ENCODE results near the gene FYCO1.

Gene FYCO1

DNA sequence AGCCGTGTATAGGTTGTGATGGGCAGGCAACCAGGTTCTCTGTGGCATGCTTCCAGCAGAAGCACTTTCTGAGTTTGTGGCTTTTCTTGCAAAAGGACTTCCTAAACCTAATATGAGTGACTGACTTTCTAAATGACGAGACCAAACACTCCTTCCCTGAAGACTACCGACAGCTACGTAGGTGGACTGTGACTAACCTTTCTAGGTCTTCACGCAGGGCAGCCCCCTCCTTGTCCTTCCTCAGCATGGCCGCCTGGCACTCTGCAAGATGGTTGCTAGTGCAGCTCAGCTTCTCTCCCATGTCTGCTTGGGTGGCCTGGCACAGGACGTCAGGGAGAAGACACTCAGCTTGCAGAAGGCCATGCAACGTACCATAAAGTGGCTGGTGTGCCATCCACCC is 31.5 kb downstream of the FYCO1 start:
- no peaks in the 10 kb centered on the region for H3K9me3 ChIP-seq (ENCODE audit: control insufficient read depth, low read length)
- no peak overlapping the region for H3K4me3 ChIP-seq (ENCODE audit: low read depth, low read length)
- H3K36me3 ChIP-seq (ENCODE audit: control insufficient read depth, insufficient read depth, low read length), result no peaks in the 10 kb centered on the region
- no peak overlapping the region for H3K27ac ChIP-seq
- no peaks in the 10 kb centered on the region for H3K27me3 ChIP-seq (ENCODE audit: control insufficient read depth, insufficient read depth, low read length)
- no peaks in the 10 kb centered on the region for H3K4me1 ChIP-seq
- H2AFZ ChIP-seq, result no peak overlapping the region
- H3K4me2 ChIP-seq (ENCODE audit: low read length), result no peak overlapping the region
- TF ChIP-seq CTCF (IDR thresholded peaks at IDR 0.05), result no peak
- no peaks in the 10 kb centered on the region for H3K79me2 ChIP-seq
- no peak overlapping the region for H3K9ac ChIP-seq

DNA sequence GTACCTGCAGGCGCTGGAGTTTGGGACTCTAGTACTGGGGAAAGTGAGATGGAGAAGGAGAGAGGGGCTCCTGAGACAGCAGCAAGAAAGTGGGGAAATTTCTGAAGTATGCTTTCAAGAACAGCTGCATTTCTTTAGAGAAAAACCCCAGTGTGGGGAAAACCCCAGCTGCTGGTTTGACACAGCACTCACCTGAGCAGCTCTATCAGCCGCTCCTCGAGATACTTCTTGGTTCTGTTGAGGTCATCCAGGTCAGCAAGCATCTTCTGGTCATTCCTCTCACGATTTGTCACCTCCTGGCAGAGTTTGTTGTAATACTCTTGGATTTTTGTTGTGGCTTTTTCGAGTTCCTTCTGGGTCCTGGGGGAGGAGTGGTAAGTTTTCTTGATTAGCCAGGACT is 33.6 kb downstream of the FYCO1 start:
- H3K79me2 ChIP-seq, result no peaks in the 10 kb centered on the region
- TF ChIP-seq CTCF (IDR thresholded peaks at IDR 0.05), result no peak
- no peaks in the 10 kb centered on the region for H3K36me3 ChIP-seq (ENCODE audit: control insufficient read depth, insufficient read depth, low read length)
- no peak overlapping the region for H3K4me3 ChIP-seq (ENCODE audit: low read depth, low read length)
- H3K4me2 ChIP-seq (ENCODE audit: low read length), result no peak overlapping the region
- H3K27ac ChIP-seq, result no peak overlapping the region
- H2AFZ ChIP-seq, result no peak overlapping the region
- H3K9me3 ChIP-seq (ENCODE audit: control insufficient read depth, low read length), result no peaks in the 10 kb centered on the region
- no peak overlapping the region for H3K9ac ChIP-seq
- no peaks in the 10 kb centered on the region for H3K27me3 ChIP-seq (ENCODE audit: control insufficient read depth, insufficient read depth, low read length)
- no peaks in the 10 kb centered on the region for H3K4me1 ChIP-seq

DNA sequence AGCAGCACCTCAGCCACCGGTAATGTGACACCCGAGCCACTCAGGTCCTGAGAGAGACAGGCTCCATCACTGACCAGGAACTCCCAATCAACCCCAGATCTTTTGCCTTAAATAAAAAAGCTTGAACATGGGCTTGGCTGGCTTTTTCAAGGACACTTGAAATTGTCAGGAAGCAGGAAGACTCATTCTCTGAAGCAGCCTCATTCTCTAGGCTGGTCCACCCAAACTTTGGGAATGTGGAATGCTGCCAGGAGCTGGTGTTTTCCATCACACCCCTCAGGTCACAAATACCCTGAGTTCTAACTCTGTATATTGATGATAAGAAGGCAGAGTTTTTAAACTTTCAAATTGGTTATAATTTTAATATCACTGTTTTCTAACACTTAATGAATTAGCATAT is 35.3 kb downstream of the FYCO1 start:
- Histone ChIP-seq H3K4me1 (no peaks in the 10 kb centered on the region), H3K4me3 (ENCODE audit: low read depth, low read length) (no peak overlapping the region), H3K27me3 (ENCODE audit: control insufficient read depth, insufficient read depth, low read length) (no peaks in the 10 kb centered on the region), H2AFZ (no peak overlapping the region), H3K4me2 (ENCODE audit: low read length) (no peak overlapping the region), H3K36me3 (ENCODE audit: control insufficient read depth, insufficient read depth, low read length) (no peaks in the 10 kb centered on the region), H3K9ac (no peak overlapping the region), H3K79me2 (no peaks in the 10 kb centered on the region), H3K27ac (no peak overlapping the region), H3K9me3 (ENCODE audit: control insufficient read depth, low read length) (no peaks in the 10 kb centered on the region)
- no peak for TF ChIP-seq CTCF (IDR thresholded peaks at IDR 0.05)

DNA sequence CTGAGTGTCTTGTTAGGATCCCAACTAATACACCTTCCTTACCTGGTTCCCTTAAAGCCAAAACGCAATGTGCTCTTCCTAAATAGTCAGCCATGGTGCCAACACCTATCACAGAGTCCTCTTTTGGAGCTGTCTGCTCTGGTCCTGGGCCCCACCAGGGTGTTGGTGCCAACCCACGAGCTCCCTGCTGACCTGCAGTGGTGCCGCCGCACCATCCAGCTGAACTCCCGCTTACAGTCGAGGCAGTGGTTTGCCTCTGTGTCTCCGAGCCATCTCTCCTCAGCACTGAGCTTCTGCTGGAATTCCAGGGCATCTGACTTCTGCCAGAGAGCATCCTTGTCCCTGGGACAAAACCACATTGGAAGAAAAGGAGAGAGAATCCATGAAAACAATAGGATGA is 36.4 kb downstream of the FYCO1 start:
- no peak overlapping the region for H2AFZ ChIP-seq
- TF ChIP-seq CTCF (IDR thresholded peaks at IDR 0.05), result no peak
- no peaks in the 10 kb centered on the region for H3K79me2 ChIP-seq
- H3K4me3 ChIP-seq (ENCODE audit: low read depth, low read length), result no peak overlapping the region
- no peak overlapping the region for H3K4me2 ChIP-seq (ENCODE audit: low read length)
- no peaks in the 10 kb centered on the region for H3K9me3 ChIP-seq (ENCODE audit: control insufficient read depth, low read length)
- H3K4me1 ChIP-seq, result no peaks in the 10 kb centered on the region
- H3K36me3 ChIP-seq (ENCODE audit: control insufficient read depth, insufficient read depth, low read length), result no peaks in the 10 kb centered on the region
- H3K9ac ChIP-seq, result no peak overlapping the region
- no peak overlapping the region for H3K27ac ChIP-seq
- H3K27me3 ChIP-seq (ENCODE audit: control insufficient read depth, insufficient read depth, low read length), result no peaks in the 10 kb centered on the region

GRCh38 chr3:45958321-45958791 is 37.3 kb downstream of the FYCO1 start:
- H3K79me2 ChIP-seq, result no peaks in the 10 kb centered on the region
- H3K27ac ChIP-seq, result no peak overlapping the region
- no peak overlapping the region for H3K9ac ChIP-seq
- H3K36me3 ChIP-seq (ENCODE audit: control insufficient read depth, insufficient read depth, low read length), result no peaks in the 10 kb centered on the region
- H3K4me1 ChIP-seq, result no peaks in the 10 kb centered on the region
- TF ChIP-seq CTCF (IDR thresholded peaks at IDR 0.05), result no peak
- no peaks in the 10 kb centered on the region for H3K9me3 ChIP-seq (ENCODE audit: control insufficient read depth, low read length)
- H3K27me3 ChIP-seq (ENCODE audit: control insufficient read depth, insufficient read depth, low read length), result no peaks in the 10 kb centered on the region
- H3K4me2 ChIP-seq (ENCODE audit: low read length), result no peak overlapping the region
- H2AFZ ChIP-seq, result no peak overlapping the region
- H3K4me3 ChIP-seq (ENCODE audit: low read depth, low read length), result no peak overlapping the region

All from parathyroid adenoma (tissue), 2 donors.